Neural progenitor cell (in vitro differentiated cells): ENCODE data around the gene SLC2A9.

Experiments used
- EZH2 ChIP-seq: fragments of 200-600 bp; sonication (generic); IDR thresholded peaks from 2 replicates; pipeline ENCODE4 v1.6.1; 2017; ENCODE audit warnings: antibody characterized with exemption, mild to moderate bottlenecking, moderate library complexity
- TF ChIP-seq, protein P1 (sequence below): fragments of 200-600 bp; sonication (generic); IDR thresholded peaks from 2 replicates; pipeline ENCODE4 v1.5.1; 2017; ENCODE audit warnings: antibody characterized with exemption, mild to moderate bottlenecking

DNA sequence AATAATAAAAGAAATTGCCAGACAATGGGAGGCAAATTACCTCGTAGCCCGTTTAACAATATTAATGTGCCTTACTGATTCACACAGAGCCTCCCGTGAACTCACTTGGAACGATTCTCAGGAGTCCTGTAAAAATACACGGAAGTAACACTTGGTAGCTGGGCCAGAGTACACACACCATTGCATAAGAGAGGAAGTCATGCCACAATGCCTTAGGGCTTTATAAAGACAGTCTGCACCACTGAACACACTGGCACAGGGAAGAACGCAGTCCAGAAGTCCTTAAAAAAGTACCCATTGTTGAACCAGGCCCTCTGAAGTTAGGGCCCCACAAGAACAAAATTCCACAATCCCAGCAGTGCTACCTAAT lies 15.1 kb downstream of the SLC2A9 start:
- TF ChIP-seq EZH2, result no peak
- TF ChIP-seq, protein P1, sequence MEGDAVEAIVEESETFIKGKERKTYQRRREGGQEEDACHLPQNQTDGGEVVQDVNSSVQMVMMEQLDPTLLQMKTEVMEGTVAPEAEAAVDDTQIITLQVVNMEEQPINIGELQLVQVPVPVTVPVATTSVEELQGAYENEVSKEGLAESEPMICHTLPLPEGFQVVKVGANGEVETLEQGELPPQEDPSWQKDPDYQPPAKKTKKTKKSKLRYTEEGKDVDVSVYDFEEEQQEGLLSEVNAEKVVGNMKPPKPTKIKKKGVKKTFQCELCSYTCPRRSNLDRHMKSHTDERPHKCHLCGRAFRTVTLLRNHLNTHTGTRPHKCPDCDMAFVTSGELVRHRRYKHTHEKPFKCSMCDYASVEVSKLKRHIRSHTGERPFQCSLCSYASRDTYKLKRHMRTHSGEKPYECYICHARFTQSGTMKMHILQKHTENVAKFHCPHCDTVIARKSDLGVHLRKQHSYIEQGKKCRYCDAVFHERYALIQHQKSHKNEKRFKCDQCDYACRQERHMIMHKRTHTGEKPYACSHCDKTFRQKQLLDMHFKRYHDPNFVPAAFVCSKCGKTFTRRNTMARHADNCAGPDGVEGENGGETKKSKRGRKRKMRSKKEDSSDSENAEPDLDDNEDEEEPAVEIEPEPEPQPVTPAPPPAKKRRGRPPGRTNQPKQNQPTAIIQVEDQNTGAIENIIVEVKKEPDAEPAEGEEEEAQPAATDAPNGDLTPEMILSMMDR, result no peak
